Skin of body (tissue), 2 donors: ENCODE data around the gene ZBTB7C. TPM values are rescaled to one million over a fixed set of nuclear protein-coding genes. Genes with fewer than 3 reads are reported as not detected.

Experiments
- DNase-seq: peaks from one replicate; lab custom pipeline; 2025; lab: John Stamatoyannopoulos, UW
- total RNA-seq: library from RNA; depleted of rRNA; stranded (reverse); fragments of >200 nt; gene quantifications from one replicate; pipeline ENCODE4 v1.2.3, GENCODE V29; 2014

Gene ZBTB7C
- total RNA-seq, 1 donor from 2014 or later: 6.3 TPM

DNA sequence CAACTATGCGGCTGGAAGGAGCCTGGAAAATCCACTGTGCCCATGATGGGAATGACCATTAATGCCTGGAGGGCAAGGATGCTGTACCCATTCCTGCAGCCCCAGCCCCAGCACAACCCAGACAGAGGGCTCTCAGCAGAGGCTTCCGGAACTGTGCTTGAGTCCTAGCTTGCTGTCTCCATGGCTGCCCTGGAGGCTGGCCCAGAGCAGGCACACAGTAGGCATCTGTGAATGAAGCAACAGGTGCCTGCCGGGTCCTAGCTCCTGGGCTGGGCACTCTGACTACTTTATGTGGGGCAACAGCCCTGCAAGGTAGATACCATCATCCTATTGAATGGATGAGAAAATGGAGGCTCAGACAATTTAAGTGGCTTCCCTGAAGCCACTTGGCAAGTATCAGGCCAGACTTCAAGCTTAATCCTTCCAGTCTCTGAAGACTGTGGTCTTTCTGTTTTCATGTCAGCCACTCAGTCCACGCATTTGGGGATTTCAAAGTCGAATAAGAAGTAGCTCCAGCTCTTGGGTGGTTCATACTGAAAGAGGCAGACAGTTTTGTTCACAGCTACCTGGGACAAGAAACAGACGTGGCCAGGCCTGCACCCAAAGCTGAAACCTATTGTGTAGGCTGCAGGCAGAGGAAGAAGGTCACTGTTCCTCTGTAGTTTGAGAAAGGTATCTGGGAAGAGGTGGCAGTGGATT lies 237.5 kb downstream of the ZBTB7C start:
- no peak for DNase-seq

DNA sequence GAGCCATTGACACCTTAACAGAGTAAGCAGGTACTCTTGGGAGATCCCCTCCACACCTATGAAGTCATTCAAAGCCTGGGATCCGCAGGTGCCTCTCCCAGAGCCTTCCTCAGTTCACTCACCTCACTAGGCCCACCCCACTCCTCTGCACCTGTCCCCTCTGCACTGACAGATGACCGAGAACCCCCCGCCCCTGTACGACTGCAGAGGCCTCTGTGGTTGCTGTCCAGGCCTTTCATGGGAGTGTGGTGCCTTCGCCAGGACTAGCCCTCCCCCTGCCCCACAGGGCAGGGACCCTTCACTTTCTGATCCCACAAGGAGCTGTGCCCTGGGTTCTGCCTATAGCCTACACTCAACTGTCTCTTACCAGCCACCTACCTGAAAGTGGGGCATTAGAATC lies 238.5 kb downstream of the ZBTB7C start:
- no peak for DNase-seq

DNA sequence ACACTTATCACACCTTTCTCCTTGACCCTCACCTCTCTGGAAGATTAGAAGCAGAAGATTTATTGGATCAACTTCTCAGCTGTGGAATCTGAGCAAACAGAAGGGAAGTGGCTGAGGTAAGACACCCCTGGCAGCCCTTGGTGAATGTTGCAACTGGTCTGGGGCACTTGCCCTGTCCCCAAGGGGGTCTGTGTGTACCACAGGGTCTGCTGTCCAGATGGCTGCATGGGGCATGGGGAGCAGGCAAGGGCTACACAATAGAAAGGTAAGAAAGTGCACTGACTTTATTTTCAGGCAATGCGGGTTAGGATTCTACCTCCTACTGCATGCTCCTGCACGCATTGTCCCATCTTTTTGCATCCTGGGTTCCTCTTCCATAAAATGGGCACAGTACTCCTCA lies 240.3 kb downstream of the ZBTB7C start:
- no peak for DNase-seq

DNA sequence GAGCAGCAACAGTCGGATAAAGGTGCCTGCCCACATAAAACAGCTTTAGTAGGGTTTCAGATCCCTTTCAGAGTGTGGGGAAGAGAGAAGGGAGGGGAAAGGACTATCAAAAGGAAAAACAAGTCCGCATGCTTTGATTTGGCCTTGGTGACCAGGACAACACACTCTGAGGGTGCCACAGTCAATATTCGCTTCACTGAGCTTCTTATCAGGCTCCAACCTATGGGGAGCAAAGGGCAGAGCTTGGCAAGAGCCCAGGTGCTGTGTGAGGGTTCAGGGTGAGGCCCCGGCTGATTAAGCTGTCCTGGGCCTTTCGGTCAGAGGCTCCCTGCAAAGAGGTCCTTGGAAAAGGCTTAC lies 241.3 kb downstream of the ZBTB7C start:
- no peak for DNase-seq

DNA sequence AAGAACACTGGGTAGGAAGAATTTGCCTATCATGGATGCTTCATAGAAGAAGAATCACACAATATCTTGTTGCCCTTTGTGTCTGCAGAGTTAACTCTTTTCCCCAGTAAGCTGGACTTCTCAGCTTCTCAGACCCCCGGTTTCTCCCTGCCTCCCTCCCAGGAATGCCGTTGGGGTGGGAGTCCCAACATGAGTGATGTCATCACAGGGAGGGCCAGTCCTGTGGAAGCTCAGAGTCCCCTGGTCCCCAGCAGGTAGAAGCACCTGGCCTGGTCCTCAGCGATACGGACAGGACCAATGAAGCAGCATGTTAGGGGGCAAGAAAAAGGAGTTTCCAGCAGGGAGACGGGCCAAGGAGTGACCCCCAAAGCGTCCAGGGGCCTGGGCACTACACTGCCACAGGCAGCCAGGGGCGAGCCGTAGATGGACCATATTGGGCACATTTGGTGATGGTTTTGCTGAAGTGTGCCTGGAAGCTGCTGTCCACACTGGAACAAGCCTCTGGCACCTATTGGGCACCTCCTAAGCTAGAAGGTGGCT lies 242.8 kb downstream of the ZBTB7C start:
- no peak for DNase-seq

DNA sequence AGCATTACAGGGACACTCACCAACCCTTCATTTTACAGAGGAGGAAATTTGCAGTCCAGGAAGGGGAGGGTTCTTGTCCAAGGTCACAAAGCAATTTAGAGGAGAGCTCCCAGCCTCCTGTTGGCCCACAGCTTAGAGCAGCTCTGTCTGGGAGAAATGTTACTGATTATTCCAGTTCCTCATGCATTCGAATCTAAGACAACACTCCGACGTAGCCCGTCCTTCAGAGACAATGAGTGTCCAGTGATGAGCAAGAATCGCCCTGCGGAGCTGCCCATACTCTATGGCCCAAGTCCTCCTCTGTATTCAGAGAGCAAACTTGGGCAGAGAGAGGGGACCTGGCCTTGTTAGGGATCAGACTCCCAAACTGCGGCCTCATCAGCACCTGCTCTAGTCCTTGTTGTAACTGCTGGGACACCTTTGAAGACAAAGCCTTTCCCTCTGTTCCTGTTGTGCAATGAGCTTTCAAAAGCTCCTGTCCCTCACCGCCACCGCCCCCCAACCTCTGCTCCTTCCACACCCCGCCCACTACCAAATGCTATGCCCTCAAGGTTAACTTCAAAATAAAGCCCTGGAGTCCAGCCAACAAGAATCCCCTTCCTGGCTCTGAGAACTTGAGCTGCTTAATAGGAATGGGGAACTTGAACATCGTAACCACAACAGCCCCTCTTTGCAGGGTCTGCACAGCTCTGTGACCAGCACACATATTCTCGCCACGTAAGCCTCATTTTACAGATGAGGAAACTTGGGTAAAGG lies 243.9 kb downstream of the ZBTB7C start:
- no peak for DNase-seq

DNA sequence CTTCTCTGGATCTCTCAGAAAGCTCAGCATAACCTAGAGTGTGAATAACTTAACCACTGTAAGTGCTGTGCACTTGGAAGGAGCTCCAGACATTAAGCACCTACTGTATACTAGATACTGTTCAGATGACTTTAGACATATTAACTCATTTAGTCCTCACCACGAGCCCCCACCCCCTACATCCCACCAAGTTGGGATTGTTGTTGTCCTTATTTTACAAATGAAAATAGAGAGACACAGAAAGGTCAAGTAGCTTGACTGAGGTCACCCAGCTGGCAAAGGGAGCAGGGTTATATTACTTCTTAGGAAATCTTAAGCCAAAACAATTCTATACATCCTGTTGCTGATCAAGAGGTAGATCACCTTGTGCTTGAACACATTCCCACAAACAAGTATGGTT lies 244.5 kb downstream of the ZBTB7C start:
- no peak for DNase-seq

DNA sequence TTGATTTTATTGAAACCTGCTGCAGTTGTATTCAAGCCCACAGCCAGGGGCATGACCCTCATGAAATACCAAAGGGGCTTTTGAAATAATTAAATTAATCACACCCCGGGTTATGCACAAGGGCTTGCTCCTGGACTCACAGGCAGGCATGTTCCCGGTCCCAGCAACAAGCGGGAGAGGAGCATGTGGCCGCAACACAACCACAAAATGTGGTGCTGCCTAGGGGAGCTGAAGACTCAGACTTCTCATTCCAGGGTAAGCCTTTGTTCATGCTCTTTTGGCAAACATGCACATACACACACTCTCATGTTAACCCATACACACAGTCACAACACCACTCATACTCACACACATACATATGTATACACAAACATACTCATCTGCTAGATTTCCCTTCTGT lies 245.1 kb downstream of the ZBTB7C start:
- DNase-seq: no peak

DNA sequence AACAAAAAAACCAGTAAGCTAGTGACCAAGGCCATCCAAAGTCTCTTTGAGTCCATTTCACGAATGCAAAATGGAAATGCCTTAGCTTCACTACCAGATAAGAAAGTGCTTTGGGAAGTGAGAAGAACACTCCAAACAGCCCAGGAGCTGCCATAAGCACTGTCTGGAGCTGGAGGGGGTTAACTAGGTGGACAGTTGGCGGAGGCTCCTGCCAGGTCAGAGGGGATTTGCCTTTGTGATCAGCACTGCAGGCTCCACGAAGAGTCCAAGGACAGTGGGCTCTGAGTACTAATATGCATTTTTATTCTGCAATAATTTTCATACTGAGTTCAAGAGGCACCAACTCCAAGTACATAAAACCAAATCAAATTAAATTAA lies 245.5 kb downstream of the ZBTB7C start:
- no peak for DNase-seq

DNA sequence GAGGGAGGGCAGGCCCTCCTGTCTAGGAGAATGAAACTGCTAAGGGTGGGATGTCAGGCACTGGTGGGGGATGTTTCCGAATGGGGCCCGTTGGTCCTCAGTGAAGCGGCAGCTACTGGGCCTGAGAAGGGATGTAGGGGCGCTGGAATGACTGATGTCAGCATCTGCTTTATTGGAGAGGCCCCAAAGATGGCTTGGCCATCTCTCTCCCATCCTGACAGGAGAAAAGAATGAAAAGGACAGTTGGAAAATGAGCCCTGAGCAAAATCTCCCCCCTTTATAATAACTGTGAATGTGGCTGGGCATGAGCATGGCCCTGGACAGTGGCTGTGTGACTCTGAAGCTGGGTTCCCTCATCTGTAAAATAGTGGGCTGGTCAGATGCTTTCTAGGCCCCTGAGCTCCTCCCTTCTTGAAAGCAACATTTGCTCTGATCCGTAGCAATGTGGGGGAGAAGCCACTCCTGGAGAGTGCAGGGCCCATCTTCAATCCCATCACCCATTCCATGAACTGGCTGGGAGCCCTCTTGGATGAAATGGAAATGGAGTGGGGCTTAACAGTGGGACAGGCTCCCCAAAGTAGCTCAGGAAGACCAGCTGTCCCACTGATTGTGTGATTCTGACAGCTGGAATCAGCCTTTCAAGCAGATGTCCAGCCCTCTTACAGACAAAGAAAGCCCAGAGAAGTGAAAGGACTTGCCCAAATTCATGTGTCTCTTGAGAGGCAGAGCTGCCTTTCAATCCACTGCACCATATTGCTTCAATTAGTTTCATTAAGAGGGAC lies 246.0 kb downstream of the ZBTB7C start:
- peak; percentile 33 for DNase-seq

DNA sequence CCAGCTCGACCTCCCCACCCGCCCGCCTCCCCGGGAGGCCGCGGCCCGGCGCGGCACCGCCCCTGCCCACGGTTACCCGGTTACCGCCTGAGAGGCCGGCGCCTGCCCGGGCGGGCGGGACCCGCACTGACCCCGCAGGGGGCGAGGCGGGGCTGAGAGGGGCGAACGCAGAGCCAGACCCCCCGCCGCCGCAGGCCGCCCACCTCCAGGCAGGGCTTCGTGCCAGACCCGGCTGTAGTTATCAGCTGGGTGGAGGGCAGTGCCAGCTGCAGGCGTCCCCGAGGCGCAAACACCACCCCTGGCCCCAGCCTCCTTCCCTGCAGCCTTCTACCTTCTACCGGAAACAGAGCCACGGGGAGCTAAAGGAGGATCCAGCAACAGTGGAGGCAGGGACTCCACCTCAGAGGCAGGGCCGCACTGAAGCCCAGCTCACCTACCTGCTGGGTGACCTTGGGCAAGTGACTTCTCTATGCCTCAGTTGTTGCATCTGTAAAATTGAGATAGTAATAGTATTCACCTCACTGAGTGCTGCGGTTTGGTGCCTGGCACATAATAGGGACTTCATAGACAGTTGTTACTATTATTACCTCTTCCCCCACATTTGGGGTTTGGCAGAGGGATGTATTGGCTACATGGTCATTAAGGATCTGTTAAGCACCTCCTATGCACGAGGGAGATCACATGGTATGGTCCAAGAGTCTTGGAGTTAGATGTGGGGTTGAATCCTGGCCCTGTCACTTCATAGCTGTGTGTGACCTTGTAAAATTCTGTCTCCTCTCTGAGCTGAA lies 247.1 kb downstream of the ZBTB7C start:
- DNase-seq: no peak

DNA sequence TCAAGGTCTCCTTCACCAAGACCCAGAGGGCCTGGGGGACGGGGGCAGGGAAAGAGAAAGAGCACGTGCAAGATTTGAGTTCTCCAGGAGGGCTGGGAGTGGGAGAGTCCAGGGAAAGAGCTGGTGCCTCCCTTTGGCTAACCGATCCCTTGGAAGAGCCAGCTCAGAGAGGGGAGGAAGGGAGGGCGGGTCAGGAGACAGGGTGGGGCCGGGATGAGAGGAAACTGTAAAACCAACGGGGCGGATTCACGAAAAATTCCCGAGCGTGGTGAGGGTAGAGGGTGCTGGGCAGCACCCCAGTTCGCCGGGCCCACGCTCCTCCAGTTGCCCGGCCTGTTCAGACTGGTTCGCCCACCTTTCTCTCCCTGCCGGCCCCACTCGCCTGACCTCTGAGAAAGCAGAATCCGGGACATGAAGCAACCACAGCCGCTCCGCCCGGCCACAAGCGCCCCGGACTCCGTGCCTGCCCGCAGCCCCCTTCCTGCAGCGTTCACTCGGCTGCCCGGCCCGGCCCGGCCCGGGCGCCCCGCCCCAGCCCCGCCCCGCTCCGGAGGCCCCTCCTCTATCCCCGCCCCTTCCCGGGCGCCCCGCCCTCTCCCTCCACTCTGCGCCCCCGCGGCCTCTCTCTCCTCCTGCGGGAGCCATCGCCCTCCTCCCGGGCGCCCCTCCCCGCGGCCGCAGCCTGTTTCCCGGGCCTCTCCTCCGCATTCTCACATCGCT lies 247.8 kb downstream of the ZBTB7C start:
- DNase-seq: peak; percentile 57

DNA sequence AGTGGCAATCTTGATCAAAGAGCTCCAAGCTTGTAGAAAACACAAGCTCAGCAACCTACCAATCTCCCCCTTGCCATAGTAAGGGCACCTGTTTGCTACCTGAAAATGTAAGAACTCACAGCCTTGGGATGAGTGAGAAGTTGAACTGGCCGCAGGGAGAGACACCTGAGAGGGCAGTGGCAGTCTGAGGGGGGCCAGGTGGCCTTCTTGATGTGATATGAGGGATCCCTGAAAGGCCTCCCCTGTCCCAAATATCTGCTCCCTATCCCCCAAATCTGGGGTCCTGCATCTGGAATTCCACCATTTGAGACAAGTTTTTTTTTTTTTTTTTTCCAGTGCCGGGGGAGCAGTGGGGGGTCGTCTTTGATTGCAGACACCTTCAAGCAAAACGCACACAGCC lies 248.6 kb downstream of the ZBTB7C start:
- no peak for DNase-seq

DNA sequence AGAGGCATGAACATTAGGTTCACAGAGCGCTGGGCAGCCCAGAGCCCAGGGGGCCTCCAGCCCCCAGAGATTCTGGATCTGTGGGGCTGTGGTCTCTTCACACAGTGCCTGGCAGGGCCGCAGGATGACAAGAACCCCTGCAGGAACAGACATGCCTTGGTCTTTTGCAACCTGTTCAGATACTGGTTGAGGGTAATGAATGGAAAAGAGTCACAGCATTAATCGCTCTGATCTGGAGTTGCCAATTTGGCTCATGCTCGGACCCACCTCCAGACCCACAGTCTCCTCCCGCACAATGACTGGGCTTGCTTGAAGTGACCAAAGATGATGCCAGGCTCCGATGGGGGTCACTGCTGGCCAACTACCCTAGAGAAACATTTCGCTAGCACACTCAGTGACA lies 249.4 kb downstream of the ZBTB7C start:
- no peak for DNase-seq

DNA sequence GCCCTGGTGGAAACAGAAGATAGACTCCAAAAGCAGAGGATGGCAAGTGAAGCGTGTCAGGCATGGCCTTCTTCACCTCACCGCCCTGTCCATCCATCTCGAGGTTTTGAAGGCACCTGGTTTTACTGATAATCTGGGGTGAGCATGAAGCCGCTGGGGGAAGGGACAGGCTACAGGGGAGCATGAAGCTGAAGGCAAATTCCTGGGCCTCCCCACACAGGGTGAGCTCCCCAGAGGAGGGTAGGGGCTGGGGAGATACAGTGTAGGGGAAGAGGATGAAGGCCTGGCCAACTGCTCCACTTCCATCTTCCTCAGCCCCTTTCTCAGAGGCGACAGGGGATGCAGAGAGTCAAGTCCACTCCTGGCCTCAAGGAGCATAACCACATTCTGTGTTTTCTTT lies 250.5 kb downstream of the ZBTB7C start:
- DNase-seq: no peak

DNA sequence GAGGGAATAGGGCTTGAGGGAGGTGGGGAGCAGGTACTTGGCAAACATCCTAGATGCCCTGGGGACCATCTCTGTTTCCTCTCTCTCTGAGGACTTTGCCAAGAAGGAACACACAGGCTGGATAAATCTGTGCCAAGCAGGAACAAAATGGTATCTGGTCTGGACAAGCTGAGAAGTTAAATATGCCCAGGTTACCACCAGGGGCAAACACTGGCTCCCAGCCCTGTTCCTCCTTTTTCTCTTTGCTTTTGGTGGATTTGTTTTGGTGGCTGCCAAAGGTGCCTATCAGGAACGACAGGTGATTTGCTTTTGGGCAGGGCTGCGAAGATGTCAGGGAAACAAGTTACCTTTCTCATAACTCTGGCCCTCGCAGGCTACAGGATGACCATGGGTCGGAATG lies 251.2 kb downstream of the ZBTB7C start:
- no peak for DNase-seq

DNA sequence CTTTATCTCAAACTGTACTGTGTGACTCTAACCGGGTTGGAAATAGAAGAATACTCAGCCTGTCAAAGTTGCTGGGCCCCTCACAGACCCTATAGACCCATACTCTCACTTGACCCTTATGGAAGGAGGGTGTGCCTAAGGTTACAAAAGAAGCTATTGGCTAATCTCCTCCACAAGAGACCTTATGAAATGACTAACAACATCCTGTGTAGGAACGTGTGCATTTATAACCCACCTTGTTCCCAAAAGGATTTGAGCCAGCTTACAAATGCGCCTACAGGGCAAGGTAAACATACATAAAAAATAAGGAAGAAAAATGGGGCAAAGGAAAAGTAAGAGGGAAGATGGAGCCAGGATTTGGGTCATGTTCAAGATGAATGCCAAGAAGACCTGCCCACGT lies 253.3 kb downstream of the ZBTB7C start:
- no peak for DNase-seq

DNA sequence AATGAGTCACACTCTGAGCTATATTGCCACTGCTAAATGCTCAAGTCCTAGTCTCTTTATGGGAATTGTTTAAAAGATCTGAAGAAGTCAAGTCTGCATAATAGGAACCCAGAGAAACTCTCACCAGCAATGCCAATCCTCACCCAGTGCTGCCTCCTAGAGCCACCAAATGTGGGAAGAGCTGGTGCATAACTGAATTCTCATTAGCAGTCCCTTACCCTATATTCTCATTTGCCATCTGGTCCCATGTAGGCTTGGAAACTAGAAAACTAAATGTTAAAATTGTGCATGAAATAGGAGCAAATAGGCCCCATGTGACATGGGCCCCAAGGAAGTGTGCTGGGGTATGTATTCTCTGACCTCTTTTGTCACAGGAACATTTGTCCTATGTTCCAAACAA lies 254.4 kb downstream of the ZBTB7C start:
- no peak for DNase-seq

DNA sequence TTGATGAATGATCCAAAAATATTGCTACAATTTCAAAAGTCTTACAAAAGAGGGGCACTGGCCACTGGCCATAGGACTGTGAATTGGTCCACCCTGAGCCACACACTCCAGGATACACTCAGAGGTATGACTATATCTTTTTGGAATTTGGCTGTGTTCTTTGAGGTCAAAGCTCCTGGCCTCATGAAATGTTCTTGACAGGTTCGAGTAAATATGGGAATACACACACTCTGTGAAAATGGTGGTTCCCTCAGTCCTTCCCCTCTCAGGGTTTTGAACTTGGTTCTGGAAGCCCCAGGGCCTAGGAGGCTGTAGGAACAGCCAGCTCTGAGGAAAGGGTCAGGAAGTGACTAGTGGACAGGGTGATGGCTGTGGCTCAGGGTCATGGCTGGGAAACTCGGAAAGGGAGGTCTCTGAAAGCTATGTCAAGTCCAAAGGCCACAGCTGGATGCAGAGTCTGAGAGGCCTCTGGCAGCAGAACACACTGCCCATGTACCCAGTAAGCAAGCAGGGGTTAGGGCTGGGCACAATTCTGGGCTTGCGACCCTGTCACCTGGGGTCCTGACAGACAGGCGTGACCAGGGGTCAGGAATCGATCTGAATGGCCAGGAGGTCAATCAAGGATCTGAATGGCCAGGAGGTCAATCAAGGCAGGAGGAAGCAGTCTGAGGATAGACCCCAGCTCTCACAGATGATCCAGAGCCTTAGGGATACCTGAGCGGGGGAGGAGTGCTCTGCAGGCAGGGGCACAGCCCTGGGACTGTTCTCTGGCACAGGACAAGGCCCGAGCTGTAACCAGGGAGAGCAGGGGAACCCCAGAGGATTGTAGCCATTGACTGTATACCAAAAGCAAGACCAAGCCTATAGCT lies 255.3 kb downstream of the ZBTB7C start:
- no peak for DNase-seq

DNA sequence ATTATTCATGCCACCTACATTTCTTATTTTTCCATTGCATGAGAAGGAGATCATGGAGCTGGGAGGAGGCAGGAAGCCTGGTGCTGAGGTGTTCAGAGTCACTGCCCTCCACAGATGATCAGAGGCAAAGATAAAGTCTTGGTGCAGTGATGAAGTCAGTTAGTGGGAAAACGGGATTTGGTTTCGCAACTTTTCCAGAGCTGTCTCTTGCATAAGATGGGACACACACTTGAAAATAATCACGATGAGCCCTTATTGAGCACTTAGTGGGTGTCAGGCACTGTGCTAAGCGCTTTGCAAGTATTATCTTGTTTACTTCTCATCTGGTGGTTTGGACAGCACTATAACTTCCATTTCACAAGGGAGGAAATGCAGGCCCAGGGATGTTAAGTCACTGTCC lies 256.6 kb downstream of the ZBTB7C start:
- DNase-seq: no peak
